Pancreas (tissue), 10 donors: ENCODE measurements around the gene ACAP3. TPM values are rescaled to one million over a fixed set of nuclear protein-coding genes. Genes with fewer than 3 reads are reported as not detected.
"Not testable (repeated sequence)": the region's sequence is repeated elsewhere in the genome, so short reads cannot be mapped to it uniquely, and the experiment has no call there.

ENCODE experiments used
- ATAC-seq, 4 donors: fragments of 200-7000 bp; cut with Tn5 transposase; one replicate each; pipeline versions ENCODE4 v1.8.0 to v1.9.1; 2020; ENCODE audit warnings: mild to moderate bottlenecking in 4 of 4, moderate library complexity in 4 of 4
- DNase-seq, 6 donors: peaks; one replicate each; pipeline ENCODE4 v3.0.0-alpha.2; 2020
- FAIRE-seq: peaks from 2 replicates; lab custom pipeline; 2012; peaks lifted over from hg19 to GRCh38; lab: Jason Lieb, UNC
- H3K27ac ChIP-seq, 4 donors: fragments of 200-600 bp; sonication (generic); 1 replicate in 3 of 4; 2 replicates in 1 of 4; pipeline versions ENCODE4 v1.5.0 to v1.8.0; 2020
- H3K27me3 ChIP-seq, 4 donors: fragments of 200-600 bp; one replicate each; pipeline ENCODE4 v1.8.0; 2021
- H3K36me3 ChIP-seq, 3 donors: fragments of 200-600 bp; sonication (generic) in 1 of 3; one replicate each; pipeline versions ENCODE4 v1.5.0 to v1.8.0; 2020 to 2021
- H3K4me1 ChIP-seq, 3 donors: fragments of 200-600 bp; one replicate each; pipeline ENCODE4 v1.8.0; 2021
- H3K4me3 ChIP-seq, 4 donors: fragments of 200-600 bp; sonication (generic) in 2 of 4; one replicate each; pipeline versions ENCODE4 v1.5.0 to v1.8.0; 2020 to 2021
- H3K9me3 ChIP-seq, 4 donors: fragments of 200-600 bp; one replicate each; pipeline ENCODE4 v1.8.0; 2021
- CTCF ChIP-seq, 4 donors: fragments of 200-600 bp; sonication (generic) in 3 of 4; IDR thresholded peaks; one replicate each; pipeline versions ENCODE4 v1.5.0 to v1.8.0; 2021; ENCODE audit warnings: antibody characterized with exemption in 4 of 4
- WGBS, 2 donors: extraction: QIAGEN DNeasy Blood & Tissue Kit; methylation state at CpG; one replicate each; pipeline ENCODE4 v1.1.7; 2013; 5-methylcytosine and 5-hydroxymethylcytosine counted together
- intact Hi-C, 3 donors: fragments of 100-400 bp; cut with DNase I; formaldehyde crosslinking; loops; one replicate each; pipeline versions ENCODE4 v1.11.1 to v1.14.2; 2022
- polyA plus RNA-seq, 2 donors: library from polyadenylated mRNA; stranded (reverse); fragments of 200-250 nt; gene quantifications; one replicate each; pipeline ENCODE4 v1.2.3, GENCODE V29; 2013
- total RNA-seq, 6 donors: library from RNA; stranded (reverse); fragmentation: NEBNext Ultra II Directional in 4 of 6; extraction: Animal tissue kit (Norgen Biotek cat#: 25700) in 4 of 6; gene quantifications; one replicate each; pipeline versions ENCODE4 v1.2.1 to v1.2.4, GENCODE V29; 2021 to 2023
- donor health status: healthy with polysubstance abuse.
- donor health status: DM: no; HTN: no; CAD: no; lungs with moderate emphysema.
- donor health status: DM: no; HTN: no; CAD: no.
- donor health status: control.
- donor health status: control.
- donor health status: Bipolar disorder and iron deficiency.
- donor health status: DM: yes; HTN: yes; CAD: no.
- donor health status: DM: no; HTN: no; CAD: no.
- donor health status: DM: no; HTN: no; CAD: no.
- donor health status: DM: yes; HTN: yes; CAD: no.

Gene ACAP3
- total and polyA plus RNA-seq, 8 donors, result 15.2 to 133 (median 21.4) TPM

DNA sequence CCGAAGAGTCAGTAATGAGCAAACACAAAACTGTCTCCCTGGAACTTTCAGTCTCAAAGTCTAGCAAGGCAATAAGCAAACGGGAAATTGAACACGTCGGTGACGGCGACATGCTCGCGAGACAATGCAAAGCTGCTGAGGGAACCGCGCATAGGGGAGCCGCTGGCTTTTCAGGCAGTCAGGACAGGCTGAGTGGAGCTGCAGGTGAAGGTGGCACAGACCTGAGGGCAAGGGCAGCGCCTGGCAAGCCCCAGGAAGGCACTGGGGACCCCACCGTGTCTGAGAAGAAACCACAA is 11.9 kb upstream of the ACAP3 start:
- Histone ChIP-seq H3K27ac (no peak overlapping the region), H3K9me3 (no peaks in the 10 kb centered on the region), H3K4me3 (no peak overlapping the region), H3K4me1 (peaks cover 6 to 19% (median 11%) of the 10 kb centered on the region in 3 donors), H3K27me3 (no peaks in the 10 kb centered on the region), H3K36me3 (peaks cover 0 to 10% (median 0%) of the 10 kb centered on the region in 3 donors)
- ATAC-seq, result no peak
- 89 to 91% methylated on average over 13 of the region's 13 CpGs for WGBS, 2 donors
- intact Hi-C loops, result no loop called here
- DNase-seq, result no peak
- no peak for FAIRE-seq
- TF ChIP-seq CTCF (IDR thresholded peaks at IDR 0.05), result no peak

DNA sequence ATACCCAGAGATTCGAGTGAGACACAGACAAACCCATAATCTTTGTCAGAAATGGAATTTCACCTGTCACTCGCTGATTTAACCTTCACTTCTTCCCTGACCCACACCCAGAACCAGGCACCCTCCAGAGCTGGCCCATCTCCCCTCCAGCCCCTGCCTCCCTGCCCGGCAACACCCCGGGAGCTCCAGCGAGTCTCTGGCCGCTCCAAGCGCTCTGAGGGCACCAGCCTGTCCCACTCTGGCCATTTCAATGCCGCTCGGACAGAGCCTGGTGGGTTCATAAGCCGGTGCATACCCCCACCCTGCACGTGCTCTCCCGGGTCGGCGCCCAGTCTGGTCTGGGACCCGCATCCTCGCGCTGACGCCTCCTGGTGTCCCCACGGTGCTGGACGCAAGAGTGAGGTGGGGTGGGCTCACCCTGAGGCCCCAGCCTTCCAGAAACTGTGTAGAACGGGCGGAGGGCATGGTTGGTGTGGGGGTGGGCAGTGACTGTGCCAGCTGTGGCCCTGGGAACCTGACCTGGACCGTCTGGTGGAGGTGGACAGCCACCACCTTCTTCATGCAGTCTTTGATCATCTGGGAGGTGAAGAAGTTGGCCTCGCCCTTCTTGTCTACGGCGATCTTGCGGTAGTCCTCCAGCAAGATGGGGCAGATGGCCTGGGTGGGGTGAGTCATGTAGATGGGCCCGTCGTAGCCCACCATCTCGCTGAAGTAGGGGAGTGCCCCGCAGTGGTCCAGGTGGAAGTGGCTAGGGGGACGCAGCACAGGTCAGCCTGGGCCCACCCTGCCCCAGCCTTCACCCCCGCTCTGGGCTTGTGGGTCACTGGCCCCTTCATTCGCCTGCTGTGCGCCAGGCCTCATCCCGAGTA is 11.3 kb upstream of the ACAP3 start:
- Histone ChIP-seq H3K9me3 (no peaks in the 10 kb centered on the region), H3K36me3 (peaks cover 0 to 16% (median 6%) of the 10 kb centered on the region in 3 donors), H3K4me1 (peaks cover 6 to 19% (median 11%) of the 10 kb centered on the region in 3 donors), H3K27ac (peak overlapping the region in 1 of 4 donors; percentile 19), H3K27me3 (no peaks in the 10 kb centered on the region), H3K4me3 (no peak overlapping the region)
- 90 to 93% methylated on average over 36 of the region's 36 CpGs for WGBS, 2 donors
- FAIRE-seq (no peak), ATAC-seq (peak in 1 of 4 donors; percentile 1), DNase-seq (no peak)
- intact Hi-C loops, result no loop called here
- TF ChIP-seq CTCF (IDR thresholded peaks at IDR 0.05), result no peak

- intact Hi-C loops, result no loop called here
- H3K36me3 ChIP-seq, result peaks cover 0 to 21% (median 13%) of the 10 kb centered on the region in 3 donors
- H3K4me3 ChIP-seq, result no peak overlapping the region
- H3K4me1 ChIP-seq, result peaks cover 5 to 16% (median 11%) of the 10 kb centered on the region in 3 donors
- H3K9me3 ChIP-seq, result no peaks in the 10 kb centered on the region
- ATAC-seq (peak; percentile 83 to 88 (median 87)), DNase-seq (peak in 4 of 6 donors; percentile 64 to 86 (median 83)), FAIRE-seq (peak; percentile 70)
- H3K27me3 ChIP-seq, result no peaks in the 10 kb centered on the region
- peak overlapping the region; percentile 13 to 42 (median 30) for H3K27ac ChIP-seq
- no peak for TF ChIP-seq CTCF (IDR thresholded peaks at IDR 0.05)
- 62 to 67% methylated on average over 9 of the region's 9 CpGs for WGBS, 2 donors
Measured at GRCh38 chr1:1318131-1318652, 10.5 kb upstream of the ACAP3 start.

DNA sequence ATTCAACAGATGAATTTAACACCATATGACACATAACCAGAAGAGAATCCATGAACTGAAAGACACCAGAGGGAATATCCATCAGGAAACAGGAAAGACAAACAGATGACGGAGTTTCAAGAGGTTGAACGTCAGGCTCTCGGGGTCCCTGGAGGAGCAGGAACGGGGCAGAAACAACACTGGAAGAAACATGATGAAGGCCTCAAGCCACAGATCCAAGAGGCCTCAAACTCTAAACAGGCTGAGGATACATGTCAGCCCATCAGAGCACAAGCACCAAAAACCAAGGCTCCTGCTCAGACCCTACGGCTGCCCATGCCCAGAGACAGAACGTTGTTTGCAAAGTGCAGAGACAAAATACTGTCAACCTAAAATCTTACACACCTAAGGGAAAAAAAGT is 9.7 kb upstream of the ACAP3 start:
- DNase-seq (no peak), FAIRE-seq (no peak), ATAC-seq (no peak)
- Histone ChIP-seq H3K4me1 (peaks cover 0 to 12% (median 11%) of the 10 kb centered on the region in 3 donors), H3K27me3 (no peaks in the 10 kb centered on the region), H3K27ac (peak overlapping the region in 1 of 4 donors; percentile 42), H3K4me3 (no peak overlapping the region), H3K9me3 (no peaks in the 10 kb centered on the region), H3K36me3 (peaks cover 0 to 29% (median 14%) of the 10 kb centered on the region in 3 donors)
- intact Hi-C loops, result no loop called here
- WGBS, 2 donors, result 92 to 93% methylated on average over 6 of the region's 6 CpGs
- no peak for TF ChIP-seq CTCF (IDR thresholded peaks at IDR 0.05)

DNA sequence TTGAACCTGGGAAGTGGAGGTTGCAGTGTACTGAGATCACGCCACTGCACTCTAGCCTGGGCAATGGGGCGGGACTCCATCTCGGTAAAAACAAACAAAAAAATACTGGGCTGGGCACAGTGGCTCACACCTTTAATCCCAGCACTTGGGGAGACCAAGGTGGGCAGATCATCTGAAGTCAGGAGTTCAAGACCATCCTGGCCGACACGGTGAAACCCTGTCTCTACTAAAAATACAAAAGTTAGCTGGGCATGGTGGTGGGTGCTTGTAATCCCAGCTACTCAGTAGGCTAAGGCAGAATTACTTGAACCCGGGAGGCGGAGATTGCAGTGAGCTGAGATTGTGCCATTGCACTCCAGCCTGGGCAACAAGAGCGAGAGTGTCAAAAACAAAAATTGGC is 8.5 kb upstream of the ACAP3 start:
- DNase-seq, H3K4me3 ChIP-seq, FAIRE-seq, H3K9me3 ChIP-seq, ATAC-seq, intact Hi-C loops, H3K27ac ChIP-seq, H3K27me3 ChIP-seq: not testable (repeated sequence)
- 85 to 89% methylated on average over 8 of the region's 8 CpGs for WGBS, 2 donors
- H3K4me1 ChIP-seq, result peaks cover 0 to 12% (median 11%) of the 10 kb centered on the region in 3 donors
- H3K36me3 ChIP-seq, result peaks cover 0 to 38% (median 16%) of the 10 kb centered on the region in 3 donors
